Myocyte (in vitro differentiated cells): ENCODE measurements around the gene DGKI. TPM values are rescaled to one million over a fixed set of nuclear protein-coding genes. Genes with fewer than 3 reads are reported as not detected.
"Not testable (repeated sequence)": the region's sequence is repeated elsewhere in the genome, so short reads cannot be mapped to it uniquely, and the experiment has no call there.

Experiments used
- DNase-seq: peaks from one replicate; pipeline ENCODE4 v3.0.0-alpha.2; 2012; ENCODE audit warnings: low read depth
- total RNA-seq: library from RNA; depleted of rRNA; stranded (reverse); fragments of >200 nt; gene quantifications from 2 replicates; pipeline ENCODE4 v1.2.3, GENCODE V29; 2014

DGKI gene
- total RNA-seq, 1 donor from 2014 or later = 7.9 TPM

DNA sequence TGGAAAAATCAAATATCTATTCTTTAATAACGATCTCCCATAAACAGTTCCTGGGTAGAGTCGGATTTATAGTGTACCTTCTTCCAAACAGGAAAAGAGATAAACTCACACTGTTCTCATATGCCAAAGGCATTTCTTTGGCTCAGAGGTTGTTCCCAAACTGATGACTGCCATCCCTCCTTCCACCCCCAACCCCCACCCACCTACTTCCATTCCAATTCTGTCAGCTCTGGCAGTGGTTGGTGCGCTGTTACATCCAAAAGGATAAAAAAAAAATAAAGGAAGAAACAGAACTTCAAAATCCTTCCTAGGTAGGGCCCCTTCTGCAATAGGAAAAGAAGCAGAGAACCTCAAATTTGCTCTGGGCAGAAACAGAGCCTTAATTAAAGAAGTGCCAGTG, 104.7 kb downstream of the DGKI start:
- DNase-seq = no peak

DNA sequence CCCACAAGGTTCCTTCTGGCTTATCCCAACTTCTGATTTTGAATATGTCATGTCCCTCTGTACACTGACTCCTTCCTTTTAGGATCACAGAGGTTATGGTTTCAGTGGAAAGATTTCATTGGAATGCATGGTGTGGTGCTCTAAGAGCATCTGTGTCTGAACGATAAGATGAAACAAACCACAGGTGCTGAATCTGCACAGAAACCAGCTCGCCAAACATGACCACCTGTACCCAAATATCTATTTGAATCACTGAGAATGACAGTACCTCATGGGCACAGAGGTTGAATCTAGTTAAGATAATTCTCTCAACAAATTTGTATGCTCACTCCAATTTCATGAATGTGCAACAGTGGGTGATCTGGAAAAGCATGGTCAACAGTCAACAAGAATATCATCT, 105.3 kb downstream of the DGKI start:
- DNase-seq = no peak

DNA sequence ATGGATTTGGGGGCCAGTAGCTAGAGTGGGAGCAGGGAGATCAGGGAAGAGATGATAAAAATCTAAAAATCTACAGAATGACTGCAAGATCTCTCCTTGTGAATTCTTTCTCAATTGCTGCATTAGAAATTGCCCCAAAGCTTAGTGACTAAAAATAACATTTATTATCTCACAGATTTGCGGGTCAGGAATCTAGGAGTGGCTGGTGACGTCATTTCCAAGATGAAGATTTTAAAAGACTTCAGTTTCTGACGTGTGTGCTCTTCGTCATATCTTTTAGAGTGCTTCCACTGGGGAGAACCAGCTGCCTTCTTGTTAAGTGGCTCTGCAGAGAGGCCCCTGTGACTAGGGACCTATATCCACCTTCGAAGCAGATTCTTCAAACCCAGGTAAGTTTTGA, 112.6 kb downstream of the DGKI start:
- no peak for DNase-seq

DNA sequence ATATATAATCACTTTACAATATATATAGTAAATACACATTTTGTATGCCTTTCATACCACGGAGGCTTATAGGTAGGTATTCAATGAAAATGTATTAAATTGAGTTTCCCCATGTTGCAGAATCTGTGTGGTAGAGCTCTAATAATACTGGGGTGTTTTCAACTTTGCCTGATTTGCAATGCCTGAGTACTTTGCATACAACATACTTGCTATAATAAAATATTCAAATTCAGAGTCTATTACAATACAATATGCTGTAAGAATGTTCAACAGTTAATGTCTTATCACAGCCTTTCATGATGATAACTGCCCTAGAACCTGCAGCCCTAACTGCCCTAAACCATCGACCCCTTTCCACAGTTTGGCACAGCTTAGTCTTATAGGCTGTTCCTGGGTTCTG, 114.6 kb downstream of the DGKI start:
- DNase-seq = no peak

DNA sequence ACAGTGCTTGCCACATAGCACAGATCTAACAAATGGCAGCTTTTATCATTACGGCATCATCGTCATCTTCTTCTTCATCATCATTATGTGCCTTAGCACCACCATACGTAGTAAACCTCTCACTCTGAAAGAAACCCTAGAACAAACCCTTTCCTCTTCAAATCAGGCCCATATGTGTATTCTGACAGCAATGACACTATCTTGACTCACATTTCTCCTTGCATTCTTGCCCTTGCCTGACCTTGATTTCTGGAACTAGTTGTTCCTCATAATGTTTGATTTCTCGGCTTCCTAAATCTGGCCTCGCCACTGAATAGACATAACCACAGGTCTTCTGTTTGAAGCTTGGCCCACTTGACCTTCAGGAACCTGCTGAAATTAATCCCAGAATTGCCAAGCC, 115.3 kb downstream of the DGKI start:
- DNase-seq = no peak

DNA sequence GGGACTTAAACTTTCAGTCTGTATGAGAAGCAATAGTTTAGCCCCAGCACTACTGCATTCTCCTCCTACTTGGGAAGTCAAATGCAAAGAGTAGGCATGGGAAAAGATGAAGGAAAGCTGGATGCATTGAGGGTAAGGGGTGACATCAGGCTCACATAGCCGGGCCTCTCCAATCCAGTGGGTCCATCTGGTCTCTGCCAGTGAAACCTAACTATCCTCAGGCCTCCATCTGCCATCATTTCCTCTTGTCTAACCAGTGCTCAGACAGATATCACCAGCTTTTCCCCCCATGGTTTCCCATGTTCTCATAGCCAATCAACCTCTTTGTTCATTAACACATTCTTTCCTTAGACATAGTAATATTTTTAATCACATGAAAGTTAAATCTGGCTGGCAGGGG, 118.3 kb downstream of the DGKI start:
- no peak for DNase-seq

DNA sequence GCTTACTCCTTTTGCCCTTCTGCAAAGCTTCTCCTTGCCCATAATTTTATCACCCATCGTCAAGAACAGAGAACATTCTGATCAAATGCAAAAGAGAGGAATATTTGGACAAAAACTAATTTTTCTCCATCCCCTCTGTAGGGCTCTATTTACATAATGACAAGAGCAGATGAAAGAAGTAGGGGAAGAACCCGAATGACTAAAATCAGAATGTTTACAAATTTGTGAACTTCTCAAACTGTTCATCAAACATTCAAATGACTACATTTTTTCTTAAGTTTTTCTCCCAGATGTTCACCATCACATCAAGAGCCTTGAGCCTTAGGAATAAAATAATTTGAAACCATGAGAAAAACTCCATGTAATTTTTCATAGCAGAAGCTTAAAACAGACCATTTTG, 119.4 kb downstream of the DGKI start:
- no peak for DNase-seq

DNA sequence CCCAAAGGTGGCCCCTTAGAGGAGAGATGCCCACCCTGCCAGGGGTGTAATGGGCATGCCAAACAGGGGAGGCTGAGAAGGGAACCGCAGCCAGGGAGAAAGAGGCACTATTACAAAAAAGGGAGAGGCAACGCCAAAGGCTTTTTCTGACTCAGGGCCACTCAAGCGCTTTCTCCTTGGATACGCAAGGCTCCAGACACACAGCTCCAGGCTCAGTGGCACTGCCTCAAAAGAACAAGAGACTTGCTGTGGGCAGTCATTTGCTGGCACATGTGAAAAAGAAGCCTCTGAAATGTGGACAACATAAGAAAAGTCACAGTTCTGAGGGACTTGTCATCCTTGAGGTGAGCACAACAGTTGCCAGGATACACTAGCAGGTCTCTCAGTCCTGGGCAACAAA, 128.4 kb downstream of the DGKI start:
- DNase-seq = no peak

DNA sequence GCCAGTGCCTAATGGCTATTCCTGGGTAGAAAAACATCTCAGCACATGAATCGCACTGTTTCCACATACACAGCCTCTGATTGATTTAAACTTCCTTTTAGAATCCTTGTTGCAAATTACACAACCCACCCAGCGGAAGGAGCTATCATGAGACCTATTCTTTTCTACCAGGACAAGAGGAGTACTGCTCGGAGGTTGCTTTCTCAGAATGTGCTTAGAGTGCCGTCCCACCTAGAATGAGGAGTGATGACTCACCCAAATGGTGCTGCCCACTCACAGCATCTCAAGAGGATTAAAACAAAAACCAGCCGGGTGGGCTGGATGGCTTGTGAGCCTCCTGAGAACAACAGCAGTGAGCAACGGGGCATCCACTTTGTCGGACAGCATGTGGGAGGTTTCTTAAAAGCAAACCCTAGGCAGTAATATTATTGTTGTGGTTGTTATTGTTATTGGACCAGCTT, 128.9 kb downstream of the DGKI start:
- DNase-seq = peak; percentile 24

DNA sequence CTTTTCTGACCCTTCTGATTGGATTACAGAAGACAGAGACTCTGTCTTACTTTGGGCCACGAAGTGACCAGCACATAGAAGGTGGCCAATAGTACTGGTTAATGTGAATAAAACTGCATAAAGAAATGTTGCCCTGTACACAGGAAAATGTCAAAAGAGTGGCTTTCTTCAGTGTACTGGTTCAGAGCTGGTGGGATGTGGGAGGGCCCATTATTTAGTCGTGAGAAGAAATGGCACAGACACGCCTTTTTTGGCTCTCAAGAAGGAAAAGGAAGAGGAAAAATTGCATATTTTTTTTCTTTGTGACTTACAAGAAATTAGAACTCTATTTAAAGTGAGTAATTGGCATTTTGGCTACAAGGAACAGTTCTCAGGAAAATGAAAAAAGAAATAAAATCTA, 129.7 kb downstream of the DGKI start:
- DNase-seq = no peak

DNA sequence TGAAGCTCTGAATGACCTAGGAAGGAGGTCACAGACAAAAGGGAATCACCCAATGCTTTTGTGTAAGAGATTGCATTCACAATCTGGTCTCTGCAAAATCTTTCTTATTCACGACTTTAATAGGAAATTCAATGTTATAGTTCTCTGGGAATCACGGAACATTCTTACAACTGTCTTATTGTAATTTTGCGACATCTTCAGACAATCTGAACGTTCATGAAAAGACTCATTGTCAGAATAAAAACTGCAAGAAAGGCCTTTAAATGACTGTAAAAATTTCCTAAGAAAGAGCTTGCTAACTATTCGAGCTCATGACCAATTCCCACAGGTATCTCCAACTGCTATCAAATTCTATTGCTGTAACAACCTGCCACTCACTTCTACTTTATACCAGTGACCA, 130.7 kb downstream of the DGKI start:
- no peak for DNase-seq

DNA sequence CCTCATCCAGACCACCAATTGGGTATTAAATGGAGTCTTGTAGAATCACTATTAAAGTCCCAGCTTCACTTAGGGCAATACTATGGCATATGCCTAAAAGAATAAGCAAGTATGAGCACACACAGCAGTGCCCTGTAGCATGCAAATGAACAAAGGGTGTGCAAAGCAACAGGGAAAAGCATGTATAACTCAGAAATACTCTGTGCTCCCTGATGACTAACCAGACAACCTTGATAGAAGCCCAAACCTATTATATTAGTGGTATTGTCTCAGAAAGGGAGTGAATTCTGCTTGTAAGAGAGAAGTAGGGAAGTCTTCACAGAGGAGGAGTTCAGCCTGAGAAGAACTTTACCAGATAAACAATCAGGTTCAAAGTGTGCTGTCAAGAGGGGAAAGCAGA, 131.2 kb downstream of the DGKI start:
- DNase-seq = no peak

DNA sequence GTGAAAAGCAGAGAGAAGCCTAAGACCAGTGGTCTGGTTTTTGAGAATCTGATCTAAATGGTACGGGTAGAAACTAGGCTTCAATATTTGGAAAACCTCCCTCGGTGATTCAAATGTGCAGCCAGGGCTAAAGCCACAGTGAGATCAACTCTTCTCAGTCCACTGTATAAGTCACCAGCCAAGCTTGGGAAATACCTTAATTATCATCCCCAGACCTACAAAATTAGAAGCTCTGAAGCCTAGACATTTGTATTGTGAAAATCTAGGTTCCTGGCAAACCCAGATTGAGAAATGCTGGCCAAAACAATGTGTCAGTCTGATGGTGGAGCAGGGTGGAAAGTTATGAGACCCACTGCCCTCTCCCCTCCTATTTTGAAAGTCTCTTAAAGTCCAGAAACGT, 131.7 kb downstream of the DGKI start:
- no peak for DNase-seq

DNA sequence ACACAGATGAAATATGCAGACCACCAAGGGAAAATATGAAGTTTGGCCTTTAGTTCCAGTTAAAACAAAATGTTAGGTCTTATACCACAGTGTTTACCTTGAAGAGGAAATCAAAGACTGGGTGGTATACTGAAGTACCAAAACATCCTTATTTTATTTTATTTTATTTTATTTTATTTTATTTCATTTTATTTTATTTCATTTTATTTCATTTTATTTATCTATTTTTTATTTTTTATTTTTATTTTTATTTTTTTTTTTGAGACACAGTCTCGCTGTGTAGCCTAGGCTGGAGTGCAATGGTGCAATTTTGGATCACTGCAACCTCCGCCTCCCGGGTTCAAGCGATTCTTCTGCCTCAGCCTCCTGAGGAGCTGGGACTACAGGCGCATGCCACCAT, 140.4 kb downstream of the DGKI start:
- DNase-seq = not testable (repeated sequence)

DNA sequence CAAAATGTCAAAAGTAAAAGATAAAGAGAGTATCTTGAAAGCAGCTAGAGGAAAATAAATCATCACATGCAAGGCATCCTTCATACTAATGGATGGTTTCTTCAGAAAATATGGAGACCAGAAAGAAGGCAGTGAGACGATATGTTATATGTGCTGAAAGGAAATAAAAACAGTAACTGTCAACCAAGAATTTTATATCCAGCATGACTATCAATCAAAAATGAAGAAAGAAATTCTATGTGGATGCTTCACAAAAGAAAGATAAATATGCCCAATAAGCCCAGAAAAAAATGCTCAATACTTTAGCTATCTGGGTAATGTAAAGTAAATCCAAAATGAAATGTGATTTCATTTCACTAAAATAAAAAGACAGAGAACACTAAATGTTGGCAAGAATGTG, 142.1 kb downstream of the DGKI start:
- no peak for DNase-seq

DNA sequence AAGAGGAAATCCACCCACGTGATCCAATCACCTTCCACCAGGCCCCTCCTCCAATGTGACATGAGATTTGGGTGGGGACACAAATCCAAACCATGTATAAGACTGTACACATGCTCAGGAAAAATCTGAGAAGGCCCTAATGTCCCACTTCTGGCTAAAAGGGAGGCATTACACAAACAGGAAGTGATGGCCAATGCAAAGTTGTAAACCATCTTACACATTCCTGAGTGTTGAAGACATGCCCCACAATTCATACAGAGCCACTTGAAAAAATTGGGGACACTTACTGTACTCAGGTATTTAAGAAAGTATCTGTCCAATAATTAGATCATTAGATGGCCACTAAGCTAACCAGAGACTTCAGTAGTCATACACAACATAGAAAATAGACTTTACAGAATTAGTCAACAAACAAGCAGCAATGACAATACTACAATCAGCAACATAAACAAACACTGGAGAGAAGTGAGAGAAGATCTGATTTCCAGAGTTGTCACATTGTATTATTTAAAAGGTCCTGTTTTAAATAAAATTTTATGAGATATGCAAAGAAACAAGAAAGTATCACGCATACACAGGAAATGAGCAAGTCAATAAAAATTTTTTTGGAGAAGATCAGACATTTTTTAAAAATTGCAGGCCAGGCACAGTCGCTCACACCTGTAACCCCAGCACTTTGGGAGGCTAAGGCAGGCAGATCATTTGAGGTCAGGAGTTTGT, 143.3 kb downstream of the DGKI start:
- no peak for DNase-seq

DNA sequence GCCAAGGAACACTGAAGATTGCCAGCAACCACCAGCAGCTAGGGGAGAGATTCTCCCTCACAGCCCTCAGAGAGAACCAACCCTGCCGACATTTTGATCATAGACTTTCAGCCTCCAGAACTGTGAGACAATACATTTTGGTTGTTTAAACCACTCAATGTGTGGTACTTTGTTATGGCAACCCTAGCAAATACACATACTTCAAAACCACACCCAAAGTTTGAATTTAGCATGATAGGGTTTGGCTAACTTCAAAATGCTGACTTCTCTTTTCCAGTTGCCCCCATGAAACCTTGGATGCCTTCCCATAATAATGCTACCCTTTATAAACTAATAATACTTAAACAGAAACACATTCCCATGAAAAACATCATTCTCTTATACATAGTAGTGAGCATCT, 149.8 kb downstream of the DGKI start:
- DNase-seq = peak; percentile 31

DNA sequence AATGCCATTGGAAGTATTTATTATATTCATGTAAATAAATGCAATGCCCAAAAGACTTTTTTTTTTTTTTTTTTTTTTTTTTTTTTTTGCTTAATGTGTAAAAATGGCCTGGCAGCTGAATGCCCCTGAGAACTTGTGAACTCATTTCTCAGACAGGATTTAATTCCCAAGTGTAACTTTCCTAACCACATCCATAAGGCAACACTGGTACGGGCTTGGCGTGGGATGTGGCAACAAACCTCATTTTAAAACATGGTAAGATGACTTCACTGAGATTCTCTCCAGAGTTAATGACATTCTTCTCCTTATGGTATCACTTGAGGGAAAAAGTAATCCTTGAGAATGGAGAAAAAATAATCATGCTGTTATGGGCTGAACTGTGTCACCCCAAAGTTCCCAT, 150.4 kb downstream of the DGKI start:
- peak; percentile 51 for DNase-seq

DNA sequence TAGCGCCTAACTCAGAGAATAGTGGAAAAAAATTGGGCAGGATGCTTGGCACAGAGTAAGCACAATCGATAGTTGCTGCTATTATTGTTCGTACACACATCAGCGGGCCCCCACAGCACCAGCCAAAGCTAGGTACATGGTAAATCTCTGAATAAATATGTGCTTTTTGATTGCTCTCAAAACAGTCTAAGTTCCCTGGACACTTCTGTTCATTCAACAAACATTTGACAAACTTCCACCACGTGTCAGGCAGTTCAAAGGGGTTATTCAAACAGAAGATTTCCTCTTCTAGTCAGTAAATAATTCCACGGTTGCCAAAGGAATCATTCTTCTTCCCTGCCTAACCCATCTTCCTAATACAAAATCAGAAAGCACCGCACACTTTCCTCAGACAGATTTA, 150.8 kb downstream of the DGKI start:
- DNase-seq = no peak

DNA sequence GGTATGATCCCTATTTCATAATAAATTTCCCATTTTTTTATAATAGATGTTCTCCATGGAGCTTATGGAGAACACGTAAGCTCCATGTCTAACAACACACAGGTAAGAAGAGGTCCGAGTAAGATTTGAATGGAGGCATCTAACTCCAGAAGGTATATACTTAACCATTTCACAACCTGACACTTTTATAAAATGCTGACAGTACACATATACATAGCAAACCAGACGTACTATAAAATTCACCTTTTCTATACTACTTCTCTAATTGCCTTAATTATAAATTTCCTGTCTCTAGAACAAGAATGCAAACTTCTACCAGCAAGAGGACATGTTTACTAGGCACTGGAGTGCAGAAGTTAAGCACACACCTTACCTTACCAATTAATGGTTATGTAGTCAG, 151.3 kb downstream of the DGKI start:
- DNase-seq = no peak

DNA sequence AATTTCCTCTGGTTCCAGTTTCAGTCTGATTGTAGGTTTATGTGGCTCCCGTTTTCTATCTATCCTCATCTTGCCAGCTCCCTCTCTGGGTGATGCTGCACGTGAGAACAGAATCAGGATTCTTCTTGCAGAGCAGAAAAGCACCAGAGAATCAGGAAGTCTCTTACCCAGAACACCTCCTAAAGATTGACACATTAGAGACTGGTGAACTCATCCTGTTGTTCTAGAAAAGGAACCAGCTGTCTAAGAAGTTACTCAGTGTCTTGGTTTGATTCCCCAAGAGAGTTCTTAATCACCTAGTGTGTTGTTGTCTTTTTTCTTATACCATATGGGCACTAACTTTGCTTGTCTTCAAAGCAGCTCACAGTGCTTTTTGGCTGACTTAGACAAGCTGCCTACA, 152.4 kb downstream of the DGKI start:
- DNase-seq = peak; percentile 49

DNA sequence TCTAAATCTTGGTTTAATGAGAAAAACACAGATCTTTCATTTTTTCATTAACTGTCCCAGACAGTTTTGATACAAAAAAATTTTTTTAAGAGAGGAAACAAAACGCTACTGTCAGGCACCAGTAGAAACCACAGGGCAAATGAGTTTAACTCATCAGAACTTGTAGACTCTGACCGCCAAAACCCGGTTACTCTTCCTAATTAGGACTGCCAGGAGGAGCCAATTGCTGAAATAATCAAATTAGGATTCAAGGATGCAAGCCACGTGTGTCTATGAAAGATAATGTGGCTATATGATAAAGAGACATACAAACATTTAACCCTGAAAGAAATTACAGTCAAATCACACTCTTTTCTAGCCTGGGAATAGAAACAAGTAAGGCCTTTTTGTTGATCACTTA, 154.4 kb downstream of the DGKI start:
- DNase-seq = no peak

DNA sequence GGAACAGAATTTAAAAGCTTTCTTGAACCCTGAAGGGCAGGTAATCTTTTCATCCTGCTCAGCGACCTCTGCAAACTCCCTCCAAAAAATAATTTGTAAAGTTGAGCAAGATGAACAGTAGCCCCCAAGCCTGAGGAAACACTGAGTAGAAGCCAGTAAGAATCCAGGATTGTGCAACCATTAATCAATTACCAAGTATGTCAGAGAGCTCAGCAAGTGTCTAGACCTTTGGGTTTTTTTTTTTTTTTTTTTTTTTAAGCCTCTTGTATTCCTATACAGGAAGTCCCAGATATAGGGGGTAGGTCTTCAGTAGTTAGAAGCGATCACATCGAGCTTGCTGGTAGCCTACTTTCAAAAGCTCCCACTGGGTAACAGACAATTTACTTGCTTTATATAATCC, 155.2 kb downstream of the DGKI start:
- DNase-seq = no peak

DNA sequence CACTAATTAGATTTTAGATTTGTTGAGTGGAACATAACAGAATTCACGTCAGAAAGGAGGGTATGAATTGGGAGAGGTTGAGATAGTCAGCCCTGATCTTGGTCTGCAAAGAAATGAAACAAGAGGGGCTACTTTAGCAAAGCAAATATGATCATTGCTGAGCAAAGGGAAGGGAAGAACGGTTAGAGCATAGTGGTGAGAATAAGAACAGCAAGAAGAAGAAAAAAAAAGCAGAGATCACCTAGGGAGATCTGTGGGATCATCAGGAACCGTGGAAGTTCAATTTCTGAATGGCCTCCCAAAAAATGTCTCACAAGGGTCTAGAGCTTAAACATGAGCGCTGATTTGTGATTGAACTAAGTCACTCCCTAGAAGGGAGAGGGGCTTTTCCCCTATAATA, 156.1 kb downstream of the DGKI start:
- no peak for DNase-seq
